ENCODE results near the gene OR13J1.
"Not testable (repeated sequence)": the region's sequence is repeated elsewhere in the genome, so short reads cannot be mapped to it uniquely, and the experiment has no call there.

Gene OR13J1

DNA sequence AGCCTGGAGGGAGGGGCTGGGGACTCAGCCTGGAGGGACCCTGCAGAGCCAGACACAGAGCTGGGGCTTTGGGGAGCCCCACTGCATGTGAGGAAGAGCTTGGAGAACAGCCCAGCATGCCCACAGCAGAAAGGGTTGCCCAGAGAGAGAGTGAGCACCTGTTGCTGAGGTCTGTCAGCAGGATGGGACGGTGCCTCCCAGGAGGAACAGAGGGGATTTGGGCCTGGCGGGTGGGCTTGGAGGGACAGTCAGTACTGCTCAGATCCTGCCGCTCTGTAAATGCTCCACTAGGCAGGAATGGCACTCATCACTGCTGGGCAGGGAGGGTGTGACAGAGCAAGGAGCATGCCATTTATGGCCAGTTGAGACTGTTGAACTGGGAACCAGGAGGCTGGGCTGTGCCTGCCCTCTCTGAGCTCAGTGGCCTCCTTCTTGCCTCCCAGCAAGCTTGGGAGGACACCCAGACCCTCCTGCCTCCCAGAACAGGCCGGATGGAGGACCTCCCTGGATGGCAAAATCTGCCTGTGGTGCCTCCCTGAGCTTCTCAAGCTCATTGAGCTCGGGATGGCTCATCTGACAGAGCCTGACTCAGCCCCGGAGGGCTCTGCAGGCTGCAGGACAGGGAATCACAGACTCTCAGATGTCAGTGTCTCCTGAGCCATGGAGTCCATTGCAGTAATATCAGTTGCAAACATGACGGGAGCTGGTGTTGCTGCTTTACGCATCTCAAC is 35.0 kb upstream of the OR13J1 start:
- no peak for DNase-seq

DNA sequence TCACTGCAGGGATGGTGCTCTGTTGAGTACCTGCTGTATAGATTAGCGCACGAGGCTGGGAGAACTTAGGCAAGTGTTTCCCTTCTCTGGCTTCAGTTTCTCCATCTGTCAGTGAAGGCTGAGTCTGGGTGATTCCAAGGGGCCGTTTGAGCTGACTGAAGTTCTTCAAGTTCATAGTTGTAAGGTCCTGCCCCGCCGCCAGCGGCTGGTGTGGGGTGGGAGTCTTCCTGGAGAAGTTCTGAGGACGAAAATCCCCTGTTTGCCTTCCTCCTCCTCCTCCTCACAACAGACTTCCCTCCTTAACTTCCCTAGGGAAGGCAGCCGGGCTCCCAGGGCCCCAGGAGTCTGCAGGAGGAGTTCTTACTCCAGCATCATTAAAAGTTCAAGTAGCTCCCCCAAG is 34.1 kb upstream of the OR13J1 start:
- no peak for DNase-seq

DNA sequence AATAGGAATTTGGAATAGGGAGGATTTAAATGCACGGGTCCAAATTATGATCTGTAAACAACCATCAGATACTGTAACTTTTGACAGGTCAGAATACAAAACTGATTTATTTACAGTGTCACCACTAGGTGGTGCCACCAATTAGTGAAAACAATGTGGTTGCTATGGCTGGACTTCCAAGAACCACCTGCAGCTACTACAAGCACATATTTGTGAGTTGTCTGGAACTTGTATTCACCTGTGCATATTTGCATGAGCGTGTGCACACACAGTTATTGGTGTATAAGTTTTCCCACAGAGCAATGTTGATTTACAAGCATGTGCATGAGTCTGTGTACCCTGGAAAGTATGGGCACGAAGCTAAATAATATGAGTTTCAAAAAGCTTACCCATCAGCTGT is 32.8 kb upstream of the OR13J1 start:
- DNase-seq = peak in 4 of 56 donors; percentile 4 to 29 (median 24)

DNA sequence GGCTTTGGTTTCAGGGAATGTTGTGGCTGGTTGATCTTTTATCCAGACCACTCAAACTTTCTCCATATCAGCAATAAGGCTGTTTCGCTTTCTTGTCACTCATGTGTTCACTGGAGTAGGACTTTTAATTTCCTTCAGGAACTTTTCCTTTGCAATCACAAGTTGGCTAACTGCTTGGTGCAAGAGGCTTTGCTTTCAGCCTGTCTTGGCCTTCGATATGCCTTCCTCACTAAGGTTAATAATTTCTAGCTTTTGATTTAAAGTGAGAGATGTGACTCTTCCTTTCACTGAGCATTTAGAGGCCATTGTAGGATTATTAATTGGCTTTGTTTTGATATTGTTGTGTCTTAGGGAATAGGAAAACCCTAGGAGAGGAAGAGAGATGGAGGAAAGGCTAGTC is 28.8 kb upstream of the OR13J1 start:
- no peak for DNase-seq

DNA sequence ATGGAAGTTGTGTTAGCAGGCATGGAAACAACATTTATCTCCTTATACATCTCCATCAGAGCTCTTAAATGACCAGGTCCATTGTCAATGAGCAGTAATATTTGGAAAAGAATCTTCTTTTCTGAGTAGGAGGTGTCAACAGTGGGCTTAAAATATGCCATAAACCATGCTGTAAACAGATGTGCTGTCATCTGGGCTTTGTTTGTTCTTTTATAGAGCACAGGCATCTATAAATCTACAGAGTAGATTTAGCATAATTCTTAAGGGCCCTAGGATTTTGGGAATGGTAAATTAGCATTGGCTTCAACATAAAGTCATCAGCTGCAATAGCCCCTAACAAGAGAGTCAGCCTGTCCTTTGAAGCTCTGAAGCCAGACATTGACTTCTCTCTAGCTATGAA is 28.1 kb upstream of the OR13J1 start:
- no peak for DNase-seq

DNA sequence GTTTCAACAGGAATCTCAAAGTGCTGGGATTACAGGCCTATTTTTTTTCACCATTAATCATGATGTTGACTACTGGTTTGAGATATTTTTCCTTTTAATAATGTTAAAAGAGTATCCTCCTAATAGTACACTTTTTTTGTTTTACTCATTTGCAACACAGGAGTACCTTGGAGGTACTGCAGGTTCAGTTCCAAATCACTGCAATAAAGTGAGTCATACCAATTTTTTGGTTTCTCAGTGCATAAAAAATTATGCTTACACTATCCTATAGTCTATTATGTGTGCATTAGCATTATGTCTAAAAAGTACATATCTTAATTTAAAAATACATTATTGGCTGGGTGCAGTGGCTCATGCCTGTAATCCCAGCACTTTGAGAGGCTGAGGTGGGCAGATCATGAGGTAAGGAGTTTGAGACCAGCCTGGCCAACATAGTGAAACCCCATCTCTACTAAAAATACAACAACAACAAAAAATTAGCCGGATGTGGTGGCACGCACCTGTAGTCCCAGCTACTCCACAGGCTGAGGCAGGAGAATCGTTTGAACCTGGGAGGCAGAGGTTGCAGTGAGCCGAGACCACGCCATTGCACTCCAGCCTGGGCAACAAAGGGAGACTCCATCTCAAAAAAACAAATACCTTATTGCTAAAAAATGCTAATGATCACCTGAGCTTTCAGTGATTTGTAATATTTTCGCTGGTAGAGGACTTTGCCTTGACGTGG is 27.3 kb upstream of the OR13J1 start:
- not testable (repeated sequence) for DNase-seq

DNA sequence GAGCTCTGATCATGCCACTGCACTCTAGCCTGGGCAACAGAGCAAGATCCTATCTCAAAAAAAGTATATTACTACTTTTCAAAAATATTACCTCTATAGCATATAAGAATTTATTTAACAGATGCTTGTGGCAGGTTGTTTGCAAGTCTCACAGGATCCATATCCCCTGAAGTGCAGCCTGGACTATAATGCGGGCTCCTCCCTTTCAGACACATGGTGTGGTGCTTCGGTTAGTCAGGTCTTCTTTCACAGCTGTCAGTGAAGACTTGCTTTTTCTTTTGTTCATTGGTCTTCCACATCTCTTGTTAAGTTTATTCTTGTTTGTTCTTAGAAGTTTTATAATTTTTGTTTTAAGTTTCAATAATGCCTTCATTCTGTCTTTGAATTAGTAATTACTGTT is 26.4 kb upstream of the OR13J1 start:
- DNase-seq = no peak

DNA sequence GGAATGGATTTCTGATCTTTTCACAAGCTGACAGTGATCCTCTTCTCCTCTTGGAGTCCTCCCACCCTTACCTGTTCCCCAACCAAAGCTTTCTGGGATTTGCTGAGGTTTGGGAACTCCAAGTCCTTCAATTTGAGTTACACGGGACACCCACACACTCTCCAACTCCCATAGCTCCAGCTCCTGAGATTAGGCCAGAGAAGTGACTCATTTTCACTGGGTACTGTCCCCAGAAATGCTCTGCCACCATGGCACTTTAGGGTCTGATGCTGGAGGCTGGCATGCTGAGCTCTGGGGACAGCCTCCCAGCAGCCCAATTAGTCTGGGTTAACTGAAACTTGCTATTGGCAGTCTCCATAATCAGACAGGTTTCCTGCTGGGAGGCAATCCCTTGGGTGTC is 21.9 kb upstream of the OR13J1 start:
- no peak for DNase-seq

DNA sequence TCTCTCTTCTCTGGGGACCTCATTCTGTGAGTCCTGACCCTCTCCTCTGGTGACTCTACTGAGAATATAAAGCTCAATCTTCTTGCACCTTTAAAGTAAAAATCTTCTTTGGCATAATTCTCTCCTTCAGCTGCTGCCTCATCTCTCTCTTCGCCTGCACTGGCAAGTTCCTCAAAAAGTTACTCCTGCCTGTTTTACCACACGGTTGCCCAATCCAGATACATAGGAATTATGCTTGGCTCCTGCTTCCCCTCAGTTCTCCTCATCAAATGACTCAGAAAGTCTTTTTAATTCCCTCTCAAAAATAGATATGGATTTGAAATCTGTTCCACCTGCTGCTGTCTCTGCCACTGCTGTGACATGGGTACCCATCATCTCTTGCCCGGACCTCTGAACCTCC is 21.4 kb upstream of the OR13J1 start:
- DNase-seq = no peak

DNA sequence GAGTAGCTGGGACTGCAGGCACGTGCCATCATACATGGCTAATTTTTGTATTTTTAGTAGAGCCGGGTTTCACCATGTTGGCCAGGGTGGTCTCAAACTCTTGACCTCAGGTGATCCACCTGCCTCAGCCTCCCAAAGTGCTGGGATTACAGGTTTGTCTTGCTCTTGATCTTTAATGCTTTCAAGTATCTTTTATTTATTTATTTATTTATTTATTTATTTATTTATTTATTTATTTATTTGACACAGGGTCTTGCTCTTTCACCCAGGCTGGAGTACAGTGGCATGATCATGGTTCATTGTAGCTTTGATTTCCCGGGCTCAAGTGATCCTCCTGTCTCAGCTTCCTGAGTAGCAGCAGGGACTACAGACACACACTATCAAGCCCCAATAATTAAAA is 14.7 kb upstream of the OR13J1 start:
- not testable (repeated sequence) for DNase-seq

DNA sequence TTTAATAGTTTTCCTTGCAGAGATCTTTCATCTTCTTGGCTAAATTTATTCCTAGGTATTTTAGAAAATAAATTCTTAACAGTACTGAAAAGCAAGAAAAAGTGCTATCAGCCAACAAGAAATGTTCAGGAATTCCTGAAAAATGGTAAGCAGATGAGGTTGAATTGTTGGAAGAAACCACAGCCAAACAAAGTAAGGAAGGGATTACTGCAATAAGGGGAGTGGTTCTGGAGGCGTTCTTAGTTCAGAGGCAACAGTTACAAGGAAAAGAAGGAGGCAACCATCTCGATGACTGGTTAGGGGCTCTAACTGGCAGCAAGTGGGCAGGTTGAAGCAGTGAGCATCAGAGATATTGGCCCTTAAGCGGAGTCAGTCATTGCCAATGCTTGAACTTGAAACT is 12.8 kb upstream of the OR13J1 start:
- no peak for DNase-seq

DNA sequence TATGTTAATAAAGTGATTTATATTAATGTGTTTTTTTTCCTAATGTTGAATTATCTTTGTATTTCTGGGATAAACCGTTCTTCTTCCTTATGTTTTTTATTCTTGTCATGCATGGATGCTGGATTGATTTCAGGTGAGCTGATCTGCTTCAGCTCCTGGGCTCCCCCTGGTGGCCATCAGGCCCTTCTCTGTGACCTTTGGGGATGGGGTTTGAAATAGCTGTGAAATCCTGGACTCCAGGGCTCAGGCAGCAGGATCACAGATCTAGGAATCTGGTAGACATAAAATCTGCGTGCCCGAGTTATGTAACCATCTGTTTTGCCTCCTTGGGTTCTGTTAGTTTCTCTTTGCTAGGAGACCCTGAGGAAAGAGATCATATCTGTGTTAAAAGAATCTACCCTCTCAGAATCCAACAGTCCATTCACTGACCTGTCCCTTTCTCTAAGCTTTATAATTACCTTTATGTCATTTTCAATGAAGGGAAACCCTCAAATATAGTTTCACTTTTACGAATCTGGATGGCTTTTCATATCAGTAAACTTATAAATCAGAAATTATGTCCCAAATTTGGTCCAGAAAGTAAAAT is 12.2 kb upstream of the OR13J1 start:
- peak in 49 of 56 donors; percentile 10 to 87 (median 54) for DNase-seq

DNA sequence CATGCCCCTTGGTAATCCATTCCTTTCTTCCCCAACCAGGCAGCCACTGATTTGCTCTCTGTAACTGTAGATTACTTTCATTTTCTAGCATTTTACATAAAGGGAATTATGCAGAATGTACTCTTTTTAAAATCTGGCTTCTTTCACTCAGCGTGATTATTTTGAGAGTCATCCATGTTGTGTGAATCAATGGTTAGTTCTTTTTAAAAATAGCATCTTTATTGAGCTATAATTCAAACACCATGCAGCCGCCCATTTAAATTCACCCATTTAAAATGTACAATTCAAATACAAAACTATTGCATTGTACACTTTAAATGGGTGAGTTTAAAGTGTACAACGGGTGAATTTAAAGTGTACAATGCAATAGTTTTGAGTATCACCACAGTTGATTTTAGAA is 2.3 kb upstream of the OR13J1 start:
- no peak for DNase-seq

DNA sequence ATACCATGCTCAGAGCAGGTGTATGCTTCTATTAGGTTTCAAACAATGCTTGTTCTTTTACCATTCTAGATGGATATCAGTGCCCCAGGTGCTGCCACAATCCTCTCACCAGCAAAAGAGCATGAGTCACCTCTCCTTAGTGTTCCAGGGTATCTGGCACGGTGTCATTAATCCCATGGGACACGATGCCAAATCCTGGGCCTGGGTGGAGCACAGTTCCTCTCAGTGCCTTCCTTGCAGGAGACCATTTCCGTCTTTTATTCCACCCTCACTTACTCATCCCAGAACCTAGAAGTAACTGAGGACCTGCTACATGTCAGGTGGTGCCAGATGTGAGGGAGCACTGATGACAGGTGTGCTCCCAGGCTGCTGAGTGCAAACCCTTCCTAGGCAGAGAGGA is 1.3 kb upstream of the OR13J1 start:
- DNase-seq = no peak

DNA sequence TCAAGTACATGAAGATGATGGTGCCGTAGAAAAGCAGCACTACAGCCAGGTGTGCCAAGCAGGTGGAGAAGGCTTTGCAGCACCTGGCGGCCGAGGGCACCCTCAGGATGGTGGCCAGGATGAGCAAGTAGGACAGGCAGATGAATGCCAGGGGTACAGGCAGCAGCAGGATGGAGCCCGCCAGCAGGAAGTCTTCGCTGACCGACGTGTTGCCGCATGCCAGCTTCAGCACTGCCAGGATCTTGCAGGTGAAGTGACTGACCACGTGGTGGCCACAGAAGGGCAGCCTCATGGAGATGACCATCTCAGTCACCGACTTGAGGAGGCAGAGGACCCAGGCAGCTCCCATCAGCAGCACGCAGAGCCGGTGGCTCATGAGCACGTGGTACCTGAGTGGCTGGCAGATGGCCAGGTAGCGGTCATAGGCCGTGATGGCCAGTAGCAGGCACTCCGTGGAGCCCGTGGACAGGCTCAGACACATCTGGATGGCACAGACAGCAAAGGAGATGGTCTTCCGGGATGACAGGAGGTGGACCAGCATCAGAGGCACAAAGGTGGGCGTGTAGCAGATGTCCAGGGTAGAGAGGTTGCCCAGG is 482 bp downstream of the OR13J1 start:
- DNase-seq = no peak

DNA sequence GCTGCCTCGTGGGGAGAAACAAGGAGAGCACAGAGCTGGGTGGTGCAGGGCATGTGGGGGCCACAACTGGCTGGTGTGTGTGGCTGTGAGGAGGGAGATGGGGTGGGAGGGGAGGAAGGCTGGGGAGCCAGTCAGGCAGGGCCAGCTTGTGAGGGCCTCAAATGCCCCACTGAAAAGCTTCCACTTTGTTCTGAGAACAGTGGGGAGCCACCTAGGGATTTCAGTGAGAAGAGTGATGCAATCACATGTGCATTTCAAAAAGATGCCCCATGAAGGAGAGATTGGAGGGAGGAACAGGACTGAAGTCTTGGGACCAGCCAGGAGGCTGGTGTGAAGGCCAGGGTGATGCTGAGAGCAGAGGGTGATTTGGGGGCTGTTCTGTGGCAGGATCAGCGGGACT is 1.3 kb downstream of the OR13J1 start:
- no peak for DNase-seq

DNA sequence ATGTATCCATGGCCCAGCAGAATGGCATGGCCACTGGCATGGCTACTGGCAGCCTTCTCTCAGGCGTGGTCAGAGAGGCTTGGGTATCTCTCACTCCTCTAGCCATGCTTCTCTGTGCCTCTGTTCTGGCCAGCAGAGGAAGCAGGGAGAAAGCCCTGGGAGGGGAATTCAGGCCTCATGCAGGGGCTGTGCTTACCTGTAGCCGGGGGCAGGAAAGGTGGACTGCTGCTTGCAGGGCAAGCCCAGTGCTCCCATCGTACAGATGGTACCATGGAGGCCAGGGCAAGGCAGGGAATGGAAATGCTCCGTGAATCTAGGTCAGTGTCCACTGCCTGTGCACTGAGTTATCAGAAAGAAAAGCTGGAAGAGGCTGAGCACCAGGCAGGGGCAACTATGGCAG is 2.7 kb downstream of the OR13J1 start:
- no peak for DNase-seq

DNA sequence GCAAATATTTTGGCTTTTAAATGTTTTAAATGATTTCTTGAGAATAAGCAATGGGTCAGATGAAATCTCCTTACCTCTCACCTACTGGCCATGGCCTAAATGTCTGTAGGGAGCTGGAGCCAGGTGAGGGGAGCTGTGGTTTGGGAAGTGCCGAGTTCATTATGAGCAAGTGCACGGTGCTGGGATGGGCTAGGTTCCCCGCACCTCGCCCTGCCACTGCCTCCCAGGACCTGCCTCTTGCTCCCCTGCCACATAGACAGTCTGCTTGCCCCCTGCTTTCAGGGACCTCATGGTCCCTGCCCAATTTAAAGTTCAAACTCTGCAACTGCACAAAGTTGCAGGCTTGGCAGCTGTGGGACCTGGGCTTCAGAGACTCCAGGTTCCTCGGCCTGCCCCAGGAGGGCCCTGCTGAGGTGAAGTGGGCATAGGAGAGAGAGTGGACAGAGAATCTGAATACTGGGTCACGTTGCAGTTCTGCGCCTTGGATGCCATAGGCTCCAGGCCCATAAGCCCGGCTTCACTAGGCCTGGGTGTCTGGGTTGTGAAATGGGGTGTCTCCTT is 5.4 kb downstream of the OR13J1 start:
- no peak for DNase-seq

DNA sequence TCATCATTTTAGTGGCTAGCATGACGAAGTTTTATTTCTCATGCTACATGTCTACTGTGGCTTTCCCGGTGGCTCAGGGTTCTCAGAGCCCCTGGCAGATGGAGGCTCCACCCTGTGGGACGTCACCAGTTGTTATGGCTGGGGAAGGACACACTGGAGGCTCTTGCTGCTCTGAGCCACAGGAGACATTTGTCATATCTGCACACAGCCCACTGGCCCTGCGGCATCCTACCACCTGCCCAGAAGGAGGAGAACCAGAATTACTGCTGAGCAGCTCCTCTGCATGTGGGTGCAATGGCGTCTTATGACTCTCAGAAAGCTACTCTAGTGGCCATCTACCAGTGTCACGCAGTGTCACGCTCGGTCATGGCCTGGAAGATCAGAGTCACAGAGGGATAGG is 6.6 kb downstream of the OR13J1 start:
- DNase-seq = no peak

DNA sequence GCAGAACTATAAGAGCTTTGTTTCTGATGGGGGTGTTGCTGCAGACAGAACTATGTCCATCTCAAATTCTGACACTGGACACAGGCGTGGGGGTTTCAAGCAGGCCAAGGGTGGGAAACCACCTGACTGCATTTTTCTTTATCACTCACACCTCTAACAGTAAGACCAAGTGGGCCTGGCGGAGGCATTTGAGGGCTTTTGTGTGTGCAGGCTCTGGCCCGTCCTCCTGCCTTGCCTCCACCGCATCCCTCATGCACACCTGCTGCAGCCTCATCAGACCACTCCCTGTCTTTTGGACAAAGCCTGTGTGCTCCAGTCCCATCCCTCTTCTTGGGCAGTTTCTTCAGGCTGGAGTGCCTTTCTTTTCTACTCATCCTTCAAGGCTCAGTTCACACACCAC is 7.9 kb downstream of the OR13J1 start:
- DNase-seq = no peak

DNA sequence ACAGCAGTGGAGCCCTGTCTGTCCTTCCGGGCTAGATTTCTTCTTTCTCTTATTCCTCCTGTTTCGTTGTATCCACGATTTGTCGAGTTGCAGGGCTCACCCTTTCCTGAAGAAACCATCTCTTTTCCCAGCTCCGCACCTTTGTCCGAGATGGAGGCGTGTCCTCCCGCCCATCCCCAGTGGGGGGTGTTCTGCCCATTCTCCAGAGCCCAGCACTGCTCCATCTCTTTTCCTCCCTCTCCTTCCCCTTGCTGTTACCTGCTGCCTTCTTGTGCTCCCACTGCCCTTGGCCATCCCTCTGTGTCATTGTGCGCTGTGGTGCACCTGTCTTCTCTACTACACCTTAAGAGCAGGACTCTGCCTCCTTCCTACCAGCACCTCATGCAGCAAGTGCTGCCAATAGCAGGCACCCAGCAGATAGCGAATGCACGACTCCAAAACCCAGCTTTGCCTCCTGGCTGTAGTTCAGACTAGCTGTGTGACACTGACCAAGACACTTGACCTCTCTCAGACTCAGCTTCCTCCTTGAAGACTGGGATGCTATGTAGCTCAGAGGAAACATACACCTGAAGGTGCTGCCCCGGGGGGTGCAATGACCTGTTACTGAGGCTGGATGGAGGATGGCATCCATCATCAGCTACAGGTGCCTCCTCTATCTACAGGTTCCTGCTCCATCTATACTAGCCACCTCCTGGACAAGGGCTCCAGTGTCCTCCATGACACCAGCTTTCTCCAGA is 8.9 kb downstream of the OR13J1 start:
- DNase-seq = no peak

DNA sequence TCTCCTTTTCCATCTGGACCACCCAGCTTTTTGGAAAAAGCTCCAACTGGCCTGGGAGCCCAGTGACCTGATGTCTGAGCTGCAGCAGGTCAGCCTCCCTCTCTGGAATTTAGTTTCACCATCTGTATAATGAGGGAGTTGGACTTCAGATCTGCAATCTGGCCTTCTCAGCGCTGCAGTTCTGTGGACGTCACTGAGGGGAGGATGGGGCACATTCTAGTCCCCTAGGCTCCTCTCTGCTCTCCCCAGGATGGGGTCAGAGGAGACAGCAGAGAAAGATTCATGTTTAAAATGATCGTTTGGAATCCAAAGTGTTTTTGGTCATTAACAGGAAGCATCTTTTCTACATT is 10.2 kb downstream of the OR13J1 start:
- DNase-seq = no peak
